GM12865 (cell line): ENCODE measurements around the gene NSUN2.
A peak's percentile ranks its signal among the peaks of the same experiment; 100 is the strongest.

ENCODE experiments used
- DNase-seq: peaks from one replicate; pipeline ENCODE4 v3.0.0; 2010; ENCODE audit warnings: low read depth
- H3K4me3 ChIP-seq: 2 replicates; pipeline ENCODE4 v1.5.1; 2011; ENCODE audit warnings: mild to moderate bottlenecking, low read depth, low read length, control low read depth
- TF ChIP-seq, protein P1 (sequence below): IDR thresholded peaks from 2 replicates; pipeline ENCODE4 v1.5.1; 2011; ENCODE audit warnings: low read length, control low read depth, low read depth, inconsistent platforms; ENCODE audit not compliant: insufficient read depth; ENCODE audit errors: missing control alignments

Gene NSUN2

GRCh38 chr5:6581559-6582426 lies 51.1 kb downstream of the NSUN2 start:
- TF ChIP-seq, protein P1, sequence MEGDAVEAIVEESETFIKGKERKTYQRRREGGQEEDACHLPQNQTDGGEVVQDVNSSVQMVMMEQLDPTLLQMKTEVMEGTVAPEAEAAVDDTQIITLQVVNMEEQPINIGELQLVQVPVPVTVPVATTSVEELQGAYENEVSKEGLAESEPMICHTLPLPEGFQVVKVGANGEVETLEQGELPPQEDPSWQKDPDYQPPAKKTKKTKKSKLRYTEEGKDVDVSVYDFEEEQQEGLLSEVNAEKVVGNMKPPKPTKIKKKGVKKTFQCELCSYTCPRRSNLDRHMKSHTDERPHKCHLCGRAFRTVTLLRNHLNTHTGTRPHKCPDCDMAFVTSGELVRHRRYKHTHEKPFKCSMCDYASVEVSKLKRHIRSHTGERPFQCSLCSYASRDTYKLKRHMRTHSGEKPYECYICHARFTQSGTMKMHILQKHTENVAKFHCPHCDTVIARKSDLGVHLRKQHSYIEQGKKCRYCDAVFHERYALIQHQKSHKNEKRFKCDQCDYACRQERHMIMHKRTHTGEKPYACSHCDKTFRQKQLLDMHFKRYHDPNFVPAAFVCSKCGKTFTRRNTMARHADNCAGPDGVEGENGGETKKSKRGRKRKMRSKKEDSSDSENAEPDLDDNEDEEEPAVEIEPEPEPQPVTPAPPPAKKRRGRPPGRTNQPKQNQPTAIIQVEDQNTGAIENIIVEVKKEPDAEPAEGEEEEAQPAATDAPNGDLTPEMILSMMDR, result no peak
- DNase-seq, result no peak
- H3K4me3 ChIP-seq, result no peak overlapping the region

- H3K4me3 ChIP-seq, result no peak overlapping the region
- DNase-seq, result no peak
- TF ChIP-seq, protein P1, result no peak
Measured at GRCh38 chr5:6581090-6581489, 51.8 kb downstream of the NSUN2 start.

GRCh38 chr5:6579535-6579934 lies 53.3 kb downstream of the NSUN2 start:
- no peak for DNase-seq
- TF ChIP-seq, protein P1, result no peak
- H3K4me3 ChIP-seq, result no peak overlapping the region

- TF ChIP-seq, protein P1, result no peak
- H3K4me3 ChIP-seq, result no peak overlapping the region
- DNase-seq, result no peak
Measured at GRCh38 chr5:6578676-6579343, 54.0 kb downstream of the NSUN2 start.

- TF ChIP-seq, protein P1, result peak; percentile 52
- DNase-seq, result peak; percentile 54
Measured at GRCh38 chr5:6576861-6577501, 55.9 kb downstream of the NSUN2 start.

GRCh38 chr5:6574537-6575245 lies 58.2 kb downstream of the NSUN2 start:
- no peak overlapping the region for H3K4me3 ChIP-seq
- TF ChIP-seq, protein P1, result no peak
- no peak for DNase-seq

More at GRCh38 chr5:6576861-6577501, 55.9 kb downstream of the NSUN2 start:
- no peak overlapping the region for H3K4me3 ChIP-seq
